Forelimb muscle (tissue), 1 donor: Measurements from ENCODE around the gene FKBP11. TPM values are rescaled to one million over a fixed set of nuclear protein-coding genes. Genes with fewer than 3 reads are reported as not detected.
"Not testable (repeated sequence)": the region's sequence is repeated elsewhere in the genome, so short reads cannot be mapped to it uniquely, and the experiment has no call there.

Experiments
- DNase-seq: peaks from one replicate; pipeline ENCODE4 v3.0.0-alpha.2; 2013; ENCODE audit warnings: low read depth
- polyA plus RNA-seq: library from polyadenylated mRNA; unstranded; fragments of 120-200 nt; gene quantifications from one replicate; pipeline ENCODE4 v1.2.1, GENCODE V29; 2013; ENCODE audit not compliant: insufficient read length

The FKBP11 gene
- polyA plus RNA-seq, 1 donor, result 19.7 TPM

DNA sequence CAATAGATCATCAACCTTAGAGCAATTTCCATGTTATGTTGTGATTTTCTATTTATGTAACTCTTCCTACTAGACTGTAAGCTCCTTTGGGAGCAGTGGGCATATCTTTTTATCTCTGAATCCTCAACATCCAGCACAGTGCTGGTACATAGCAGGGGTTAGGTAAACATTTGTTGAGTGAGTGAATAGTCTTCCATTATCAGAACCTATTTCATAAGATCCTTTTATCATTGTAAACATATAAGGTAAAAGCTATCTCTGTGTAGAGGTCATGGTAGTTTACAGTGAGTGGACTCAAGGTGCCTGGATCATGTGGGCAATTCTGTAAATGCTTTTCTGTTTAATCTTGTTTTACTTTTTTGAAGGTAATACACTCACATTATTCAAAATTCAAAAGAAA, 15.1 kb downstream of the FKBP11 start:
- DNase-seq, result no peak

DNA sequence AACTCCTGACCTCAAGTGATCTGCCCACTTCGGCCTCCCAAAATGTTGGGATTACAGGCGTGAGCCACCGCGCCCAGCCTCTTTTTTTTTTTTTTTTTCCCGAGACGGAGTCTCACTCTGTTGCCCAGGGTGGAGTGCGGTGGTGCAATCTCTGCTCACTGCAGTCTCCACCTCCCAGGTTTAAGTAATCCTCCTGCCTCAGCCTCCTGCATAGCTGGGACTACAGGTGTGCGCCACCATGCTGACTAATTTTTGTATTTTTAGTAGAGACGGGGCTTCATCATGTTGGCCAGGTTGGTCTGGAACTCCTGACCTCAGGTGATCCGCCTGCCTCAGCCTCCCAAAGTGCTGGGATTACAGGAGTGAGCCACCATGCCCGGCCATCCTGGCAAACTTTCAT, 15.6 kb downstream of the FKBP11 start:
- DNase-seq, result not testable (repeated sequence)

GRCh38 chr12:48907245-48907644, 18.0 kb downstream of the FKBP11 start:
- no peak for DNase-seq

- DNase-seq, result peak; percentile 65
Observed at GRCh38 chr12:48903982-48904411, 21.3 kb downstream of the FKBP11 start.

DNA sequence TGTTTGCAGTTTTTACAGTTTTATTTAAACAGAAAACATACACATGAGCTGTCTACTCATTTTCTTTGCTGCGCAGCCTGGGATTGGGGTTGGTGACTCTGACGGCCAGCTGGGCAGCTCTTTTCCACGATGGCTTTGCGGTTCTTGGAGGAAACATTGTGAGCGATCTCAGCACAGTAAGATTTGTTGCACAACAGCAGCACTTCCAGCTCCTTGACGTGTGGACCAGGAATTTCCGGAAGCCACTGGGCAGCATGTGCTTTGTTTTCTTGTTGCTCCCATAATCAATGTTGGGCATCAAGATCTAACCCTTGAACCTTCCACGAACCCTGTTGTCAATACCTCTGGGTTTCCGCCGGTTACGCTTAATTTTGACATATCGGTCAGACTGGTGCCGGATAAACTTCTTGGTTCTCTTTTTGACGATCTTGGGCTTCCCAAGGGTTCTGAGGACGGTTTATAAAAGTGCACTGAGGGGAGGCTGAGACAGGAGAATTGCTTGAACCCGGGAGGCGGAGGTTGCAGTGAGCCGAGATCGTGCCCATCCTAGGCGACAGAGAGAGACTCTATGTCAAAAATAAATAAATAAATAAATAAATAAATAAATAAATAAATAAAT, 21.8 kb downstream of the FKBP11 start:
- no peak for DNase-seq

GRCh38 chr12:48901278-48901677, 24.0 kb downstream of the FKBP11 start:
- DNase-seq, result no peak

DNA sequence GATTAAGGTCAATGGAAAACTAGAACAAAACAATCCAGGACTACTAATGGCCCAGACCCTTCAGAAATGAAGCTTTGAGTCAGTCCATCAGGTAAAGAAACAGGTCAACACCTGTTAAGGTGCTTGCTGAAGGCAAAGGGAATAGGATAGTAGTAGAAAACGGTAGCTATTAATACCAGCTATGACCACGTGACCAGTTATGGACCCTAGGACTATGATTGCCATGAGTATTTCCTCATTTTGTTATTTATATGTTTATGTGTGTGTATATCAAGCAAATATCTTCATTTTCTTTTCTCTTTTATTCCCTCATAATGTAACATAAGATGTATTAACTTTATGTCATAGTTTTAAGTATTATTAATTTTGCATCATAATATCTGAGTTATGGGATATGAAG, 25.6 kb downstream of the FKBP11 start:
- DNase-seq, result no peak

GRCh38 chr12:48894271-48894670, 31.0 kb downstream of the FKBP11 start:
- no peak for DNase-seq

- DNase-seq, result peak; percentile 20
Observed at GRCh38 chr12:48890657-48891418, 34.5 kb downstream of the FKBP11 start.

DNA sequence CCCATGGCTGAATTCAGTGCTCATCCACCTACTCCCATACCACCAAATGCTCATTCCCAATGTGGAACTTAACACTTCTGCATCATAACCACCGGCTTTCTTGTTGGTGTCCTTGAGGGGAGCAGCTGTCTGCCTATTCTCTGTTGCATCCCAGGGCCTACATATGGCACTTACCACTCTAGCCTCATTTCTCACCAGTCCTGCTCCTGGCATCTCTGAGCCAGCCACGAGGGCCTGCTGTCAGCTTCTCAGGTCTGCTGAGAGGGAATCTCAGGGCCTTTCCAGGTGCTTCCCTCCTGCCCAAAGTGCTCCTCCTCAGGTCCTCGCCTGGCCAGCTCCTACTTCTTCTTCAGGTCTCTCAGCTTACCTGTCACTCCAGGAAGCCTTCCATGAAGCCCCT, 35.6 kb downstream of the FKBP11 start:
- no peak for DNase-seq

GRCh38 chr12:48883305-48884161, 41.8 kb downstream of the FKBP11 start:
- DNase-seq, result no peak

DNA sequence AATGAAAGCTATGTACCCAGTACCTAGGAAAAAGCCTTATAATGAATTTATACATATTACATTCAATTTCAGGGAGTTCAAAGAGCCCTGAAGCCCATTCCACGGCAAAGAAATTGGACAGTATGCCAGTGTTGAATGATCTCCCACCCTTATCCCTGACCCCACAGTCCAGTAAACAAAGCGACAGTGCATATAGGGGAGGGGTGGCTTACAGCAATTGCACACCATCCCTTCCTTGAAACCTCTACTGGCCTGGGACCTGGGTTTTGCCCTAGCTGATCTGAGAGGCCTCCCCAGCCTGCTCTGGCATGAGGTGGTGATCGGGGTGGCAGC, 42.4 kb downstream of the FKBP11 start:
- DNase-seq, result no peak

- DNase-seq, result no peak
Observed at GRCh38 chr12:48882315-48882687, 43.0 kb downstream of the FKBP11 start.

DNA sequence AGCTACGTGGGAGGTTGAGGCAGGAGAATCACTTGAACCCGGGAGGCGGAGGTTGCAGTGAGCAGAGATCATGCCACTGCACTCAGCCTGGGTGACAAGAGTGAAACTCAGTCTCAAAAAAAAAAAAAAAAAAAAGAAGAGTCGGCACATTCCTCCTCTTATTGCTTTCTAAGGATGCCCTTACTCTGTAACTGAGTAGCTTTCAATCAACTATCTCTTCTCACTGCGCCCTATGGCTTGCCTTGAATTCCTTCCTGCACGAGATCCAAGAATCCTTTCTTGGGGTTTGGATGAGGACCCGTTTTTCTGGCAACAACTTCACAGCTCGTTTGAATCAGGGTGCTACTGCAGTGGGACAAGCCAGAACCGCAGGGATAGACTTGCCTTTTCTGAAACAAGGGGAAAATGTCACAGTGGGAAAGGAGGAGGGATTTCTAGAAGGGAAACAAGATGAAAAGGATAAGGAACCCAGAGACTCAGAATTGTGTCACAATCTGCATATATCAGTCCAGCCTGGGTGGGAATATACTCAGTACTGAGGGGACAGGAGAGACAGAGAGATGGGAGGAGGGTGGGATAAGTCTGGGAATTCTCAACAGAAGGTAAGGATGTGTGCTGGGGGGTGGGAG, 43.5 kb downstream of the FKBP11 start:
- DNase-seq, result no peak

DNA sequence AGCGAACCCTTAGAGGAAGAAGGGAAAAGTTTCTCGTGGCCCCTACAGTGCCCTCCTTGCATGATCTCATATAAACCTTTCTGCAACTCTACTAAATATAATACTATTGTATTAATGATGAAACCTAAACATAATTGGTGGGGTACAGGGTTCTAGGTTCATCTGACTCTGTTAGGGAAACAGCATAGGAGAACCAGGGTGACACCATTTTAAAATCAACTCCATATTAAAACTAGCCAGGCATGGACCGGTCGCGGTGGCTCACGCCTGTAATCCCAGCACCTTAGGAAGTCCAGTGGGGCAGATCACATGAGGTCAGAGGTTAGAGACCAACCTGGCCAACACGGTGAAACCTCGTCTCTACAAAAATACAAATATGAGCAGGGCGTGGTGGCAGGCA, 44.6 kb downstream of the FKBP11 start:
- no peak for DNase-seq

DNA sequence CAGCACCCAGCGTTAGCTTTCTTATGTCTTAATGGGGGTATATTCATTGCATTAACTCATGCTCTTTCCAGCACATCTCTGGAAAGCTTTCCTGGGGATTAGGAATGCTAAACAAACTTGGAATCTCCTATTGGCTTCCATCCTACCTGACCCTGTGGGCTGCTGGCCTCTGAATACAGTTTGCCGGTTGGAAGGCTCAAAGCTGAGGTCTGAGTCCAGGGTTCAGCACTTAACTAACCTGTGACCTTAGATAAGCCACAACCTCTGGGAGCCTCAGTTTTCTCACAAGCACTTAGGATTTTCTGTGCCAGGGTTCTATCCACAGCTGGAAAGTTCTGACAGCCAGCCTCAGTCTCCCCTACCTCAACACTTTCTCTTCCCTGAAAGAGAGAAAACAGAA, 46.7 kb downstream of the FKBP11 start:
- DNase-seq, result no peak

DNA sequence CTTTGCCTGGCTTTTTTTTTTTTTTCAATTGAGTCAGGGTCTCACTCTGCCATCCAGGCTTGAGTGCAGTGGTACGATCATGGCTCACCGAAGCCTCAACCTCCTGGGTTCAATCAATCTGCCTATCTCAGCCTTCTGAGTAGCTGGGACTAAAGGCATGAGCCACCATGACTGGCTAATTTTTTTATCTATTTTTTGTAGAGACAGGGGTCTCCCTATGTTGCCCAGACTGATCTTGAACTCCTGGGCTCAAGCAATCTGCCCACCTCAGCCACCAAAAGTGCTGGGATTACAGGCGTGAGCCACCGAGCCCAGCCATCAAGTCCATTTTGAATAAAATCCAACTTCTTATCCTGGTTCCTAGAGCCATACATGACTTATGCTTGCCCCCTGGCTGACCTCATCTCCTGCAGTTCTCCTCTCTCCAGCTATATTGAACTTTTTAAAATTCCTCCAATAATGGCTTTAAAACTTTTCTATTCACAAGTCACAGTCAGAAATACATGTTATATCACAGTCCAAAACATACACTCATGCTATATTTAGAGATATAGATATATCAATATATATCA, 49.3 kb downstream of the FKBP11 start:
- no peak for DNase-seq

- not testable (repeated sequence) for DNase-seq
Observed at GRCh38 chr12:48873534-48873933, 51.8 kb downstream of the FKBP11 start.

GRCh38 chr12:48873096-48873495, 52.2 kb downstream of the FKBP11 start:
- DNase-seq, result no peak
